Stomach smooth muscle (tissue), 2 donors: Measurements from ENCODE around the gene CPTP.

Experiments used
- H3K27ac ChIP-seq: one replicate; pipeline ENCODE4 v1.7.0; 2013; ENCODE audit warnings: mild to moderate bottlenecking, low read length, inconsistent platforms
- H3K27me3 ChIP-seq, 2 donors: one replicate each; pipeline ENCODE4 v1.7.0; 2013; ENCODE audit warnings: low read length in 2 of 2; ENCODE audit not compliant: insufficient read depth in 2 of 2, control insufficient read depth in 1 of 2
- H3K36me3 ChIP-seq, 2 donors: one replicate each; pipeline ENCODE4 v1.7.0; 2013; ENCODE audit warnings: low read length in 2 of 2; ENCODE audit not compliant: control insufficient read depth in 2 of 2, insufficient read depth in 2 of 2
- H3K4me1 ChIP-seq: one replicate; pipeline ENCODE4 v1.7.0; 2013; ENCODE audit warnings: low read length; ENCODE audit not compliant: control insufficient read depth, insufficient read depth
- H3K4me3 ChIP-seq, 2 donors: one replicate each; pipeline ENCODE4 v1.7.0; 2013; ENCODE audit warnings: low read length in 2 of 2
- H3K9ac ChIP-seq, 2 donors: one replicate each; pipeline ENCODE4 v1.7.0; 2013; ENCODE audit warnings: low read length in 2 of 2, mild to moderate bottlenecking in 1 of 2
- H3K9me3 ChIP-seq, 2 donors: one replicate each; pipeline ENCODE4 v1.7.0; 2013; ENCODE audit warnings: low read length in 2 of 2; ENCODE audit not compliant: control insufficient read depth in 2 of 2
- donor health status: healthy.
- donor health status: Pancreatic carcinoma.

CPTP gene

DNA sequence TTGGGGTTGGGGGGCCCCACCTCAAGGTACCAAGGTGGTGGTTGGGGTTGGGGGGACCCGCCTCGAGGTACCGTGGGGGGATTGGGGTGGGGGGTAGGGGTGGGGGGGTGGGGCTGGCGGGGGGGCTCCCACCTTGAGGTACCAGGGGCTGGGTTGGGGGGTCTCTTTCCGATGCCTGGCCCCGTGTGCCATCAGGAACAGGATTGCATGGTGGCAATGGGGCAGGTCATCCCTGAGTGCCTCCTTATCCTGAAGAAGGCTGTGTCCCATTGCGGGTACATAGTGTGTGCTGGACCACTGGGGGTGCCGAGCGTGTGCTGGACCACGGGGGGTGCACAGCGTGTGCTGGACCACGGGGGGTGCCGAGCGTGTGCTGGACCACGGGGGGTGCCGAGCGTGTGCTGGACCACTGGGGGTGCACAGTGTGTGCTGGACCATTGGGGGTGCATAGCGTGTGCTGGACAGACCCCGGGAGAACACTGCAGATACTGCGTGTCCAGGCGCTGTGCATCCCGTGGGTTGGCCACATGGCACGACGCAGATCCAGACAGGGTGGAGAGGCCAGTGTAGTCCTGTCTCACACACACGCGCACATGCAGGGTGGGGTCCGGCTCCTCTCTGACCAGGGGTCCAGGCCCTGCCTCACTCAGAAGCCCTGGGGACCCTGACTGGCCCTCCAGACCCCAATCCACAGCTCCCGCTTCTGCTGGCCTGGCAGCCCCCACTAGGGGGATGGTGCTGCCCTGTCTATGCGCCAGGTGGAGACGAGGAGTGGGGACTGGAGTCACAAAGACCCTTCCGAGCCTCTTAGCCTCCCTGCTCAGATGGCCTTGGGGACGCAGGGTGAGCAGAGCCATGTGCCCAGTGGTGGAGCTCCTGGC, 40.1 kb upstream of the CPTP start:
- no peaks in the 10 kb centered on the region for H3K4me1 ChIP-seq
- no peak overlapping the region for H3K9ac ChIP-seq
- H3K9me3 ChIP-seq = no peaks in the 10 kb centered on the region
- H3K36me3 ChIP-seq = no peaks in the 10 kb centered on the region
- no peak overlapping the region for H3K4me3 ChIP-seq
- no peak overlapping the region for H3K27ac ChIP-seq
- peaks cover 13 to 17% of the 10 kb centered on the region in 2 donors for H3K27me3 ChIP-seq

DNA sequence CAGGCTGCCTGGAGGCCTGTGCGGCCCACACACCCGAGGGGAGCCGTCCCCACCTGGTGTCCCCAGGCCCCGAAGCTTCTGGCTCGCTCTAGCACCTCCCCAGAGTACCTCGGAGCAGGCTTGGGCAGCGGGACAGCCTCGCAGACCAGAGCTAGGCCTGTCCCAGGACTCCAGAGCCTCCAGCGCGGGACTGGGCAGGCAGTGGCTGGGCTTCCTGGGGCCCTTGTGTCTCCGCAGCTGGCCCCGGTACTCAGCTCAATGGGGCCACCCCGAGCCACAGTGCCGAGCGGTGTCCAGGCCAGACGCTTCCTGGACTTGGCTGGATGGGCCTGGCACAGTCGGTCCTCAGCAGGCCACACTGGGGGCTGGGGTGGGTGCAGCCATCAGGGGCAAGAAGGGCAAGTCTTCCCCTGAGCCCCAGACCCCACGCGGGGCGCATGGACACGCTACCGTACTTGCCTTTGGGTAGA, 39.5 kb upstream of the CPTP start:
- Histone ChIP-seq H3K4me1 (no peaks in the 10 kb centered on the region), H3K27ac (no peak overlapping the region), H3K9ac (no peak overlapping the region)

DNA sequence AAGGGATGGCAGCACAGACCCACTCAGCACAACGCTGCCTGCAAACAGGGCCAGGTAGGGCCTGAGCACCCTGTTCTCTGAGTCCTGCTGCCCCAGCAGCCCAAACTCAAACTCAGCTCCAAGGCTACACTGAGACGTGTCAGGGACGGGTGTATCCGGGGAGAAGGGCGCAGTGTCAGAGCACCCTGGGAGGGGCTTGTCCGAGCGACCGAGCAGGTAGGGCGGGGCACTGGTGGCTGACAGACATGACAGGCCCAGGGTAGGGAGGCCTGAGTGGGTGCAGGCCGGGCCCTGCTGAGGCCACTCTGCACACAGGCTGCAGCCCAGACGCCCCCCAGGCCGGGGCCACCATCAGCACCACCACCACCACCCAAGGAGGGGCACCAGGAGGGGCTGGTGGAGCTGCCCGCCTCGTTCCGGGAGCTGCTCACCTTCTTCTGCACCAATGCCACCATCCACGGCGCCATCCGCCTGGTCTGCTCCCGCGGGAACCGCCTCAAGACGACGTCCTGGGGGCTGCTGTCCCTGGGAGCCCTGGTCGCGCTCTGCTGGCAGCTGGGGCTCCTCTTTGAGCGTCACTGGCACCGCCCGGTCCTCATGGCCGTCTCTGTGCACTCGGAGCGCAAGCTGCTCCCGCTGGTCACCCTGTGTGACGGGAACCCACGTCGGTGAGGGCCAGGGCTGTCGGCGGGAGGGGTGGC, 38.8 kb upstream of the CPTP start:
- Histone ChIP-seq H3K9ac (no peak overlapping the region), H3K36me3 (no peaks in the 10 kb centered on the region), H3K4me1 (no peaks in the 10 kb centered on the region), H3K4me3 (no peak overlapping the region), H3K27me3 (peaks cover 13 to 17% of the 10 kb centered on the region in 2 donors), H3K9me3 (no peaks in the 10 kb centered on the region), H3K27ac (no peak overlapping the region)

More for the DNA sequence above, 39.5 kb upstream of the CPTP start:
- Histone ChIP-seq H3K36me3 (no peaks in the 10 kb centered on the region), H3K9me3 (no peaks in the 10 kb centered on the region), H3K27me3 (peaks cover 13 to 17% of the 10 kb centered on the region in 2 donors), H3K4me3 (no peak overlapping the region)

DNA sequence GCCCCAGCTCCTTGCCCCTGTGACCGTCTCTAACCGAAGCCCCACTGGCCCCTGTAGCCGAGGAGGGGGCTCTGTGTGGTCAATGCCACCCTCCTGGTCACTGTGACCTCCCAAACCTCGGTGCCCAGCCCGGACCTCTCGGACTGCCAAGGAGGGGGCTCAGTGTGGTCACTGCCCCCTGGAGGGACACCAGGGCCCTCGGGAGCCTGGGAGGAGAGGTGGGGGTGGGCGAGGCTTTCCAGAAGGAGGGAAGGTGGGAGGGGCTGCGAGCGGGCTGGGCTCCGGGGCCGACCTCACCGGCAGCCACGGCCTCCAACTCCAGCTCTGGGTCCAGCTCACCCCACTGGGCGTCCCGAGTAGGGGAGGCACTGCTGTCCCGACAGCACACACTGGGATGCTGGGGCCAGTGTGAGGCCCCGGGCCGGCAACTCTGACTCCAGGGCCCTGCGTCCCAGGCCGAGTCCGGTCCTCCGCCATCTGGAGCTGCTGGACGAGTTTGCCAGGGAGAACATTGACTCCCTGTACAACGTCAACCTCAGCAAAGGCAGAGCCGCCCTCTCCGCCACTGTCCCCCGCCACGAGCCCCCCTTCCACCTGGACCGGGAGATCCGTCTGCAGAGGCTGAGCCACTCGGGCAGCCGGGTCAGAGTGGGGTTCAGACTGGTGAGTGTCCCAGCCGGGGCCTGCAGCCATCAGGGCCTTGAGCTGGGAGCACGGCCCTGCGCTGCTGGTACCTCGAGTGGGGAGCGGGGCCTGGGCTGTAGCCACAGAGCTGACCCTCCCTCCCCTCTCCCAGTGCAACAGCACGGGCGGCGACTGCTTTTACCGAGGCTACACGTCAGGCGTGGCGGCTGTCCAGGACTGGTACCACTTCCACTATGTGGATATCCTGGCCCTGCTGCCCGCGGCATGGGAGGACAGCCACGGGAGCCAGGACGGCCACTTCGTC, 38.0 kb upstream of the CPTP start:
- H3K4me3 ChIP-seq = no peak overlapping the region
- no peaks in the 10 kb centered on the region for H3K9me3 ChIP-seq
- no peaks in the 10 kb centered on the region for H3K36me3 ChIP-seq
- no peak overlapping the region for H3K9ac ChIP-seq
- H3K4me1 ChIP-seq = peaks cover 4% of the 10 kb centered on the region
- H3K27me3 ChIP-seq = peaks cover 13 to 17% of the 10 kb centered on the region in 2 donors
- no peak overlapping the region for H3K27ac ChIP-seq

DNA sequence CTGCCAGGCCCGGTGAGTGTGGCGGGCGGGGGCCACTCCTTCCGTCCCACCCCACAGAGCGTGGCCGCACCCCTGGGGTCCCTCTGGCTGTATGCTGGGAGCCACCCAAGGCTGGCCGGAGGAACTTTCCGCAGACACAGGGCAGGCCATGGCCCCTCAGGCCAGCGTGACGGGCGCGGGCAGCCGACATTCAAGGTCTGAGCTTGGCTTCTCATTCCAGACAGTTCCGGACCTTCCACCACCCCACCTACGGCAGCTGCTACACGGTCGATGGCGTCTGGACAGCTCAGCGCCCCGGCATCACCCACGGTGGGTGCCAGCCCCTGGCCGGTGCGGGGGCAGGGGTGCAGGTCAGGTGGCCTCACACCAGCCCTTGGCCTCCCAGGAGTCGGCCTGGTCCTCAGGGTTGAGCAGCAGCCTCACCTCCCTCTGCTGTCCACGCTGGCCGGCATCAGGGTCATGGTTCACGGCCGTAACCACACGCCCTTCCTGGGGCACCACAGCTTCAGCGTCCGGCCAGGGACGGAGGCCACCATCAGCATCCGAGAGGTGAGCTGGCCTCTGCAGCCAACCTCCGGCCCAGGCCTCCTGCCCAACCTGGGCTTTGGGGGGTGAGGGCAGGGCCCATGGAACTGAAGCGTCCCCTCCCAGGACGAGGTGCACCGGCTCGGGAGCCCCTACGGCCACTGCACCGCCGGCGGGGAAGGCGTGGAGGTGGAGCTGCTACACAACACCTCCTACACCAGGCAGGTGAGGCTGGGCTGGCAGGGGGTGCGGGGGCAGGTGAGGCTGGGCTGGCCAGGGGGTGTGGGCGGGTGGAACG, 37.1 kb upstream of the CPTP start:
- Histone ChIP-seq H3K27ac (no peak overlapping the region), H3K9ac (no peak overlapping the region), H3K27me3 (peaks cover 13 to 17% of the 10 kb centered on the region in 2 donors), H3K9me3 (no peaks in the 10 kb centered on the region), H3K4me1 (peaks cover 9% of the 10 kb centered on the region), H3K4me3 (no peak overlapping the region), H3K36me3 (no peaks in the 10 kb centered on the region)

DNA sequence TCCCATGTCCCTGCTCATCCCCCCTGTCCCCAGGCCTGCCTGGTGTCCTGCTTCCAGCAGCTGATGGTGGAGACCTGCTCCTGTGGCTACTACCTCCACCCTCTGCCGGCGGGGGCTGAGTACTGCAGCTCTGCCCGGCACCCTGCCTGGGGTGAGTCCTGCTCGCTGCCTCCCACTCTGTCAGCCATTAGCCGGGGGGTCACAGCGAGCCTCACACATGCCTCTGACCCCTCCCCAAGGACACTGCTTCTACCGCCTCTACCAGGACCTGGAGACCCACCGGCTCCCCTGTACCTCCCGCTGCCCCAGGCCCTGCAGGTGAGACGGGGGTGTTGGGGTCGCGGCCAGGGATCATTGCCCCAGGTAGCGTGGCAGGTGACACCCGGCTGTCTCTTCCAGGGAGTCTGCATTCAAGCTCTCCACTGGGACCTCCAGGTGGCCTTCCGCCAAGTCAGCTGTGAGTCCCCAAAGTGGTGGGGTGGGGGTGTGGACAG, 34.3 kb upstream of the CPTP start:
- Histone ChIP-seq H3K27me3 (peaks cover 13 to 14% of the 10 kb centered on the region in 2 donors), H3K27ac (no peak overlapping the region), H3K4me1 (peaks cover 9% of the 10 kb centered on the region), H3K9ac (no peak overlapping the region), H3K36me3 (peaks cover under 1 to 2% of the 10 kb centered on the region in 2 donors), H3K4me3 (no peak overlapping the region), H3K9me3 (no peaks in the 10 kb centered on the region)

DNA sequence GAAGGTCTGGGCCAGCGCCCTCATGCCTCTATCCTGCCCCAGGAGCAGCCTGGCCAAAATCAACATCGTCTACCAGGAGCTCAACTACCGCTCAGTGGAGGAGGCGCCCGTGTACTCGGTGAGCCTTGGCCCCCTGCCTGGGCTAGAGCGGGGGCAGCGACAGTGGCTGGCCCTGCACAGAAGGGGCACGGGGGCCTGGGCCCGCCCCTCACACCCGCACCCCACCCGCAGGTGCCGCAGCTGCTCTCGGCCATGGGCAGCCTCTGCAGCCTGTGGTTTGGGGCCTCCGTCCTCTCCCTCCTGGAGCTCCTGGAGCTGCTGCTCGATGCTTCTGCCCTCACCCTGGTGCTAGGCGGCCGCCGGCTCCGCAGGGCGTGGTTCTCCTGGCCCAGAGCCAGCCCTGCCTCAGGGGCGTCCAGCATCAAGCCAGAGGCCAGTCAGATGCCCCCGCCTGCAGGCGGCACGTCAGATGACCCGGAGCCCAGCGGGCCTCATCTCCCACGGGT, 33.5 kb upstream of the CPTP start:
- no peak overlapping the region for H3K9ac ChIP-seq
- H3K4me3 ChIP-seq = no peak overlapping the region
- H3K4me1 ChIP-seq = peaks cover 9% of the 10 kb centered on the region
- peaks cover 9 to 13% of the 10 kb centered on the region in 2 donors for H3K27me3 ChIP-seq
- H3K36me3 ChIP-seq = peaks cover 3 to 6% of the 10 kb centered on the region in 2 donors
- no peak overlapping the region for H3K27ac ChIP-seq
- H3K9me3 ChIP-seq = no peaks in the 10 kb centered on the region

DNA sequence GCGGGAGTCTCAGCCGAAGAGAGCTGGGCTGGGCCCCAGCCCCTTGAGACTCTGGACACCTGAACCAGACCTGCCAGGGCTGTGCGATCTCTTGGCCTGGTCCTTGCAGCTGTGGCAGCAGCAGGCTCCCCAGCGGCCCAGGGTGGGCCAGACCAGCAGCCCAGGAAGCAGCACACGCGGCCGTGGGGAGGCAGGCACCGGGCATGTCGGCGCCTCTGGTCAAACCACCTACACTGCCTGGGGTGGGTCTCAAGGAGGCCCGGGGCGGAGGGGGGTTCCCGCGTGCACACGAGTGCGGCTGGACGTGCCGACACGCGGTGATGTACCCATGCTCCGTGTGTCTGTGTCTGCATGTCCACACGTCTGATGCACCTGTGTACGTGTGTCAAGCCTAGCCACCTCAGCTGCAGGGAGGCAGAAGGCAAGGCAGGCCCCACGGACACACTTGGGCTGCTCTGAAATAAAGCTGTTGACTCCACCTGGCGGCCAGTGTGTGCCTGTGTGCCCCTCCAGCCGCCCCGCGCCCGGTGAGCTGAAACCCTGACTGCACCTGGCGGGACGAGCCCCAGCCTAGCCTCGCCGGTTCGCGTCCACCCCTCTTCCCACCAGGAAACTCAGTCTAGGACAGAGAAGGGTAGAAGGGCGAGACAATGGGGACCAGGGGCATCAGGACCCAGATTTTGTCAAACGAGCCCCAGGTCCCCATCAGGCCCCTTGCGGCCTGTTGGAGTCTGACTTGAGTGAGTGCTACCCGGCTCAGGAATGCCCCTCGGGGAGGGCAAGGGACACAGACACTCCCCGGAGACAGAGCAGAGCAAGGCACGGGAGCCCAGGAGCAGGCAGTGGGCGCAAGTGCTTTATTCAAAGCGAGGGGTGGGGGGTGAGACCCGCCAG, 32.8 kb upstream of the CPTP start:
- Histone ChIP-seq H3K4me1 (peaks cover 9% of the 10 kb centered on the region), H3K27me3 (peaks cover 6 to 9% of the 10 kb centered on the region in 2 donors), H3K36me3 (peaks cover 5 to 6% of the 10 kb centered on the region in 2 donors), H3K9me3 (no peaks in the 10 kb centered on the region), H3K9ac (no peak overlapping the region), H3K4me3 (no peak overlapping the region), H3K27ac (no peak overlapping the region)

DNA sequence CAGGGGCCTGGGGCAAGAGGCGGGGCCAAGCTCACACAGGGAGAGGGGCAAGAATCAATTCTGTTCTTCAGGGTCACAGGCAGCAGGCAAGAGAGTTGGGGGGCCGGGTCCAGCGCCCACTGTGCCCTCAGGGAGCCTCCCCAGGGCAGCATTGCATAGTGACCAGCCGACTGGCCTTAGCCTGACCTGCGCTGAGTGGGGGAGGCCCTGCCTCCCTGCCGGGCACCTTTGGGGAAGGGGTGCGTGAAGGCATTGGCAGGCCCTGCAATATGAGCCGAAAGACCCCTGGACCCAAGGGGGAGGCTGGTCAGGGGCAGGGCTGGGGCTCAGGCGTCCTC, 32.2 kb upstream of the CPTP start:
- H3K9me3 ChIP-seq = no peaks in the 10 kb centered on the region
- peaks cover 9% of the 10 kb centered on the region for H3K4me1 ChIP-seq
- no peak overlapping the region for H3K4me3 ChIP-seq
- peaks cover 3% of the 10 kb centered on the region in 2 donors for H3K27me3 ChIP-seq
- no peak overlapping the region for H3K9ac ChIP-seq
- H3K27ac ChIP-seq = no peak overlapping the region
- H3K36me3 ChIP-seq = peaks cover 6 to 7% of the 10 kb centered on the region in 2 donors
